ENCODE data around the gene CHRM5.

Gene CHRM5, protein sequence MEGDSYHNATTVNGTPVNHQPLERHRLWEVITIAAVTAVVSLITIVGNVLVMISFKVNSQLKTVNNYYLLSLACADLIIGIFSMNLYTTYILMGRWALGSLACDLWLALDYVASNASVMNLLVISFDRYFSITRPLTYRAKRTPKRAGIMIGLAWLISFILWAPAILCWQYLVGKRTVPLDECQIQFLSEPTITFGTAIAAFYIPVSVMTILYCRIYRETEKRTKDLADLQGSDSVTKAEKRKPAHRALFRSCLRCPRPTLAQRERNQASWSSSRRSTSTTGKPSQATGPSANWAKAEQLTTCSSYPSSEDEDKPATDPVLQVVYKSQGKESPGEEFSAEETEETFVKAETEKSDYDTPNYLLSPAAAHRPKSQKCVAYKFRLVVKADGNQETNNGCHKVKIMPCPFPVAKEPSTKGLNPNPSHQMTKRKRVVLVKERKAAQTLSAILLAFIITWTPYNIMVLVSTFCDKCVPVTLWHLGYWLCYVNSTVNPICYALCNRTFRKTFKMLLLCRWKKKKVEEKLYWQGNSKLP

DNA sequence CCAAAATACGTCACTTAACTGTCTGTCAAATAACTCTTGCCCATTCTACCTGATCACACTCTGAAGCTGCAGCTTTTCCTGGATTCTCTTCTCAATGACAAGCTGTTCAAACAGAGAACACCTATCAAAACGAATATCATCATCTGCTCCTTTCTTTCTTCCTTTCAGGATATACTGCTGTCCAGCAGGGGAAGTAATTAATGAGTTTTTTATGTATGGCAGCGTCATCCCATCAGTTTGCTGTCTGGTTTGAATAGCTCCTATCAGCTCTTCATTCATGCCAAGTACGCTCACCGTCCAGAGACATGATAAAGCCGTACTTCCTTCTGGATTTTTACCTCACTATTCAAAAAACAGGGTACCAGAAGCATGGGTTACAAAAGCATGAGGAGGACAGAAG, at the start of gene CHRM5:
CHRM5 (plus strand) TSS at position 274 of the 400 bp plus-strand sequence. CDS start 94,221 bp downstream, outside the sequence.
- no peak for DNase-seq

DNA sequence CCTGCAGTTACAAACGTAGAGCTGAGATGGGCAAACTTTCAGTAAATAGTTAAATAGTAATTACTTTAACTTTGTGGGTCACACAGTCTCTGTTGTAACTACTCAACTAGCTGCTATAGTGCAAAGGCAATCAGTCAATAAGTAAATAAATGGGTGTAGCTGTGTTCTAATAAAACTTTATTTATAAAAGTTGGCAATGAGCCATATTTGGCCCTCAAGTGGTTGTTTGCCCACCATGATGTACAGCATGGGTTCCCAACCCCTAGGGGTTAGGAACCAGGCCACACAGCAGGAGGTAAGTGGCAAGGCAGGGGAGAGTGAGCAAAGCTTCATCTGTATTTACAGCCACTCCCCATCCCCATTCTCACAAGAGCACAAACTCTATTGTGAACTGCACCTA, 44.9 kb upstream of the CHRM5 start:
- no peak for DNase-seq

DNA sequence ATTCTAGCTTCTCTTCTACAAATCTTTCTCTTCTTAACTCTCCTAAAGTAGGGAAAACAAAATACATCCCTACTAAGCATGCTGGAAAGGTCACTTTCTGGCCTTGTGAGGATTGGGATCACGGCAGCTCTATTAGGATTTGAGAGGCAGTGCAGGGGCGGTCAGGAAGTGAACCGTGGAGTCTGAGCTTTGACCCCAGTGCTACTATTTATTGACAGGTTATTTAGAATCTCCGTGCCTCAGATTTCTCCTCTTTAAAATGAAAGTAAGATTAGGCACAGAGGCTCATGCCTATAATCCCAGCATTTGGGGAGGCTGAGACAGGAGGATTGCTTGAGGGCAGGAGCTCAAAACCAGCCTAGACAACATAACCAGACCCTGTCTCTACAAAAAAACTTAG, 42.0 kb upstream of the CHRM5 start:
- DNase-seq, result no peak

DNA sequence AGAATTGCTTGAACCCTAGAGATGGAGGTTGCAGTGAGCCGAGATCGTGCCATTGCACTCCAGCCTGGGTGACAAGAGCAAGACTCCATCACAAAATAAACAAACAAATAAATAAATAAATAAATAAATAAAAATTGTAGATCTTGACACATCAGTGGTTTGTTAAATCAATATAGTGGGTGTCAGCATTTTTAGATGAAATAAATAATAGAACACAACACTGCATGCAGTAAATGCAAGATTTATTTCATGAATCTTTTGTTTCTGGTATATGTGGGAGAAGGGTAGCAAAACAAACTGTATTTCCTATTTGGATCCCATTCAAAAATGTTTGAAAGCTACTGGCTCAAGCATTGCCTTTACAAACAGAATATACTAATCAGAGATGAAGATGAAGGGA, 35.6 kb upstream of the CHRM5 start:
- DNase-seq, result no peak

DNA sequence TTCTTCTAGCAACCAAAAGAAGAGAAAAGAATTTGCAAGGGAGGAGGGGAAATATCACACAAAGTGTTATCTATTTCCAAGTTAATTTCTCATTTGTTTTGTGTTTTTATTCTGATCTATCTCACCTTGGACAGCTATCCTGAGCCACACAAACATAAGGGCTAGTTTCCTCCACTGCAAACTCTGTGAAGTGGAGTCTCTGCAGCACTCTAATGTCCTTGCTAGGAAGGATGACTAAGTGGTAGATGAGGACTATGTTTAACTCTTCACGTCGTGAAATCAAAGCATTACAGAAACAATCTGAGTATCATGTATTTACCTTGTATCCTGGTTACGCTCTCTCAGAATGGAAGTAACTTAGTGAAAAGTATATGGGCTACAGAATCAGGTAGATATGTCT, 33.9 kb upstream of the CHRM5 start:
- no peak for DNase-seq

DNA sequence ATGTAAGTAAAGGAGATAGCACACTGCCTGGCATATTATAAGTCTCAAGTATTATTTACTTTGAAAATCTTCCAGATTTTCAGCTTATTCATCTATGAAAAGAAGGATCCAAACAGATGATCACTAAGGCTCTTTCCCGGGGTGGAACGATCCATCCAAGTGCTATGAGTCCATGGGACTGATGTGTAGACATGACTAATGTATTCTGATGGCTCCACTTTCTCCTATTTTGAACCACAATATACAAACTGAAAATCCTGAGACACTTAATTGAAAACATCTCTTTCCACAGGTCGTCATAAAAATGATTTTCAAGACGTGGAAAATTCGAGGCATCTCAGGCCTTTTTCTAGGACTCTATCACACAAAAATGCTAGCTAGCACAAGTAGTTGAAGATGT, 33.4 kb upstream of the CHRM5 start:
- DNase-seq, result no peak

DNA sequence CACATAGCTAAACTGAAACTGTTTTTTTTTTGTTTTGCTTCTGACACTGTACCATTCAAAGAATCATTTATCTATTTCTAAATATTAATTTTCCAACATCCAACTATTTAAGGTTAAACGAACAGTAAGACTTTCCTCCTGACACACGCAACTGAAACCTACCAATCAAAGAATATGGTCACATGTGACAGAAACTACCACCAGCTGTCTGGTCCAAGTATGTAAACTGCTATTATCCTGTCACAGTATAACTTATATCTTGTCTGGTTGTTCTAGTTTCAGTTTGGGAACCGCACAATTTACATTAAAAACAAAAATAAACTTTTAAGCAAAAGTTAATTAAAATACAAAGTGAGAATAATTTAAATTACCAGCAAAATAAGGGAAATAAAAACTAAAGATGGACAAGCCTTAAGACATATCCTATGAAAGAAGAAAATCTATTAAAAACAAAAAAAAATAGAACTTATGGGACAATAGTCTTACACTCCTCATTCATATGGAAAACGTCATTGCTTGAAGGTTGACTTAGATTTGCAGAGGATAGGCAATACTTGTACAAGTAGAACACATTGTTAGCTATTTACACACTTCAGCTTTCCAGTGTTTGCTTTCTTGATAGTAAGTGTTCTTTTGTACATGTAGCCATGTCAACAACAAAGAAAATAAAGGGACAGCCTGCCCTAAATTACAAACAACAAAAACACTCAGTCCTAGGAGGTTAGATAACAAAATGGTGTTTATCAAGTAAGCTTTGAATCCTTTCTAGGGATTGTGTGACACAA, 26.8 kb upstream of the CHRM5 start:
- DNase-seq, result no peak

DNA sequence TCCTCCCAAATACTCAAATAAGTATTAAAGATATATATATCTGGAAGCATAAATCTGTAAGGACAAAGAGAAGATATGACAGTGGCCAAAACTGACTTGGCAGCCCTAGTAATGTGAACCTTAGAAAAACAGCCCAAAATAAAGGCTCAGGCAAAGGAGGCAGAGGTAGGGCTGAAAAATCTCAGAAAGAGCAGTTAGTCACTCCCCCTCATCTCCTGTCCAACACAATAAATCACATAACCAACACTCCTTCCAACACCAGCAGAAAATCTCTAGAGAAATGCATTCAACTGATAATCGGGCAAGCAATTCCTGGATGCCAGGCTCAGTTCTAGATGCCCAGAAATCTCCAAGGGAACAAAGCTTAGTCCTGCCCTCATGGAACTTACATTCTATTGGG, 22.1 kb upstream of the CHRM5 start:
- DNase-seq, result peak; percentile 21

DNA sequence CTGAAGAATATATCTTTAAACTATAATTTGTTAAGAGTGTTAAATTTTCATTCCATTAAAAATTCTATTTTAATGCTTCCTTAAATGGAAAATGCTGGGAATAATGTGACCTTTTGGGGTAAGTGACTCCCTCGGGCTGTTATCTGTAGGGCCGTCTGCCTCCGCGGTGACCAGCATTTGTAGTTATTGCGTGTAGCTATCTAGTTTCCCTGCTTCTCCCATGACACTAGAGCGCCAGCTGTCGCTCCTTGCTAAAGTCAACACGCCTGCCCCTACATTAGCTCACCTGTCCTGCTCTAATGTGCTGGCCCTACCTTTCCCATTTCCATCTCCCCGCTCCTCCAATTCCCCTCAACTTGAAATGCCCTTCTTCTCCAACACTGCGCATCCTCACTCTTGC, 12.4 kb upstream of the CHRM5 start:
- DNase-seq, result no peak

DNA sequence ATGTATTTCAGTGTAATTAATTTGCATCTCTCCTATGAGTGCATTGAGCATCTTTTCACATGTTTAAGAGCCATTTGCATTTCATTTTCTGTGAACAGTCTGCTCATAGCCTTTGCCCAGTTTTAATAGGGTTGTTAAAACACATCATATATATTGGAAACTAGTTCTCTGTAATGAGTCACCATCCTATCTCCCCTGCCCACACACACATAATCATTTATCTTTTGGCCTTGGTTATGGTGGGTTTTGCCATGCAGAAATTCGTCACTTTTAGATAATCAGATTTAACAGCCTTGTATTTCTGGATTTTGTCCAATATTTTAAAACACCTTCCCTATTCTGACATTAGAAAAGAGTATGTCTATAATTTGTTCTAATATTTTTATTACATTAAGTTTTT, 11.9 kb upstream of the CHRM5 start:
- no peak for DNase-seq

DNA sequence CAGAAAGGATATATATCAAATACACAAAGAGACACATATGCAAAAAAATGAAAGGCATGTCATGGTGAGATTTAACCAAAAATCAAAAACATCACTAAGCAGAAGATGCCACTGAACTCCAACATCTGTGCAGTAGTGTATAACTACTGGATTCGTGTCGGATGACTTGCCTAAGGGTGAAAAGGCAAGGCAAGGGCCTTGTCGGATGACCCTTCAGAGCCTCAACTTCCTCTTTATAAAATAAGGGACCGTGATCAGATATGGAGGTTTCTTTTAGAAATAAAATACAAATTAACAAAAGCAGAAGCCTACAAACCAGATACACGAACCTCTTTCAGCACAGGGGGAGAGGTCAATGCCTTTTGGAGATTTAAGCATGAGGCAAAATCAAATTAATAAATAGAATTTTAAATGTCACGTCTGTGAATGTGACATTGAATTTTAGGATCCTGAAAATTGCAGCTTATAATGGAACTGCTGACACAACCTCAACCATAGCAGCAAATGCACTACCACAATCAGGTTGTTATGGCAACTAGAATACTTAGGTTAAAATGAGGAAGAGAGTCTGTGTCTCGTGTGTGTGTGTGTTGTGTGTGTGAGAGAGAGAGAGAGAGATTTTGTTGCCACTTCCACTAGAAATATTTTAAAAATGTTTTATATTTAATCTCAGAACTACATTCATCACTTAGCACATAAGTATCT, 8.3 kb upstream of the CHRM5 start:
- DNase-seq, result no peak

DNA sequence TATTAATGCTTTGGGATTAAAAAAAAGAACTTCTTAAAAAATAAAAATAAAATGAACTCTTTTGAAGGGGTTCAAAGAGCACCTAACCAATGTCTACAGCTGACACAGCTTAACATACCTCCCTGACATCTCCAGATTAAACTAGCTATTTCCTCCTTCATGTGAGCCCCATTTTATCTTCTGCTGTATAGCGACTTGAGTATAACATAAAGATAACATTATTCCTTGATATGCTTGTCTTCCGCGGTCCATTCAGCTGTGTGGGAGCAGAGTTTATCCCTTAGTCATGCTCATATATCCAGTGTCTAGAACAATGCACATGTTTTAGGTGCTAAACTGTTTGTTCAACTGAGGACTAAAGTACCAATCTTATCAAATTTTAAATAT, 7.8 kb upstream of the CHRM5 start:
- DNase-seq, result no peak

DNA sequence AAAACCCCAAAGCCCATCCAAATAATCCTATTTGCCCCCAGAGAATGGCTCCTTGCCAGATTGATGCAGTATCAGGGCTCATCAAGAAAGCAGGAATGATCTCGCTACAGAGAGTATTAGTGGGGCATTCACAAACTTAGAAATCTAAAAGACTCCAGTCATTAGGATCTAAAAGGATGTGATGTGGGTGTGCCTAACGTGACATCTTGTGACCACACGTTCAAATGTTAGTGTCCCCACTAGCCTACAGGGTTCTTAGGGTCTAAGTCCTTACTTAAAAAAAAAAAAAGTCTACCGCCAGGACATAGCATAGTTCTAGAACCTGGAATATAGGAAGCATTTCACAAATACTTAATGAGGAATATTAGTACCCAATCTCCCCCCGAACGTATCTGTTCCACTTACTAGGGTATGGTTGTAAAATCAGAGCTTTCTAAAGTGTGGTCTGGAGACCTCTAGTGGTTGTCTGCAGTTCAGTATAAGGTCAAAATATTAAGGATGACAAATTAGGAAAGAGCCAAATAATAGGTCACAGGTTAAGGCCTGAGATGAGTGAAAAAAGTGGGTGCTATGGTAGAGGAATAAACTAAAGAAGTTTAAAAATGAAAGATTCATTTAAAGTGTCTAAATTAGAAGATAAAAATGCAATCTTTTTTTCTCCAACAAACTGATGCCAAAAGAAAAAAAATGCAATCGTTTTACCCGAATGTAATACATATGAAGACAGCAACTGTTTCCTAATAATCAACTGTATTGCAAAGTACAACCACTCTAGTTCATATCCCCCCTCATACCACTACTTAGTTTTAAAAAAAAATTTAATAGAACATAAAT, 4.2 kb upstream of the CHRM5 start:
- DNase-seq, result peak; percentile 2

DNA sequence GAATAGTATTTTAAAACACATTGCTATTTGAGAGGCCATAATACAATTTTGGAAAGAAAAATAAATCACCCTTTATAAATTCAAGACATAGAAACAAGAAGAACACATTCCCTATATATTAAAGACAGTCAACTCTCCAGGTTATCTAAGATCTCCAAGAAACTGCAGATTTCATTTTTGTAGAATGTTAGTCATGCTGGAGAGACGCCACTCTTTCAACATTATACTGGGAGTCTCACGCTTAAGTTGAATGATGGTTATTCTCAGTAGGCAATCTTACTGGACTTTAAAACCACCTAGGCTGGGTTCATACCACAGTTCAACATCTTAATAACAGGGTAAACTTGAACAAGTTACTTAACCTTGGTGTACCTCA, 3.6 kb upstream of the CHRM5 start:
- DNase-seq, result no peak

DNA sequence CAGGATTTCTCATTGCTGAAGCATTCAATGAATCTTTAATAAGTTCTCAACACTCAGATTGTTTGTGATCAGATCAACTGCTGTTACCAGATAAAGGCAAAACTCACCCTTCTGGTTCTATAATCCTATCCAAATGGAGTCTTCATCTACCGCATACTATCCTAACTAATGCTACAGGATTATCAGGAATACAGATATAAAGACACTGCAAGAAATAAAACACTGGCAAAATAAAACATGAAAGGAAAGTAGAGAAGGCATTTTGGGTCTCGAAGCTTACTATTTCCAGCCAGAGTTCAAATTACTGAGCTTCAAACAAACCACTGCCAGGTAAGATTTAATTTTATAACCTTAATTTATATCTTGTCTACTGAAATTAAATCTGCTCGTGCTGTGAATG, 524 bp downstream of the CHRM5 start:
- no peak for DNase-seq

DNA sequence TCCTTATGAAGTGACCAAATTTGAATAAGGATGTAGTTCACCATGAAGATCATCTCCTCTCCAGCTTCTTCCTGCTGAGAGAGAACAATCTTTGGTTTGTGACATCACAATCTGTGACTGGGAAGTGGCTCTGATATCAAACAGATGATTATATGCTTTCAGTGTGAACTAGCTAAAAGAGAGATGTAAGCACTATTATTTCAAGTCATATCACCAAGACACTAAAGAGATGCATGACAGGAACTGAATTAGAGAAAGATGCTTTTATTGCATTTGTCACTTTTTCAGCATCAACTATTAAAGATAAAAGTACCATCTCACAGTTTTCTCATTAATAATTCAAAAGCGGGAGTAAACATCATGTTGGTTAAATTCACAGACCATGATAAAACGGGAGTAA, 3.5 kb downstream of the CHRM5 start:
- no peak for DNase-seq

DNA sequence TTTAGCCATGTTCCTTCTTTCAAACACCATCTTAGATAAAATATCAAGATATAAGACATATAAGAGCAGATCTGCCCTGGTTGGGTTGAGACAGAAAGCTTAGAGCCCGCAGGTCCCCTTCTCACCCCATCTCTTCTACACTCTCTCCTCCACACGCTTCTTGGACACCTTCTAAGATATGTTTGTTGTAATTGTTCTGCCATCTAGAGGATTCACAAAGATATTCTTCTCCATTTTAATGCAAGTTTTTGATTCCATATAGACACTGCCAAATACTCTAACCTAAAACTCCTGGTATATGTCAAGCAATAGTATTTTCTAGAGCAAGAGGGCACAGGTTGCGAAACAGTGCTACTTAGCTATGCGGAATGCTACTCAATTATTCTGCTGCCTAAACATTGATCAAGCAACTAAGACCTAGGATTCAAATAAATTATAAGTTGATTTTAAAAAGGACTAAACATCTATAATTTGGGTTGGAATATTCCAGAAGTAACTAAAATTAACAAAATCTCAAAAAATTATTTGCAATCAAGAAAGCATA, 6.8 kb downstream of the CHRM5 start:
- DNase-seq, result no peak

DNA sequence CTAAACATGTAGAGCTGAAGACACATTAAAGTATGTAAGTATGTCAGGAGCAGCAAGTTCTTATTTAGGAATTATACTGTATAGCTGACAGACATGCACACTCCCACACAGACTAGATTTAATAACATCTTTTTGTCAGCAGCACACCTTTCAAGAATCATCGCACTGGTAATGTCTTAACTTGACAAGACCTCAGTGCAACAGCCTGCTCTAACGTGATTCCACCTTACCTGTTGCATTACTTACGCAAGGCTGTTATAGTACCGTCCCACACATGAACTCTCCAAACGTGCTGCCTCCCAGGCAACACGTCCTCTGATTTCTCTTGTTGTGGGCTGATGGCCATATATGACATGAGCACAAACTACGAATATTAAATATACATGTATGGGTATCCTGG, 11.9 kb downstream of the CHRM5 start:
- DNase-seq, result no peak

DNA sequence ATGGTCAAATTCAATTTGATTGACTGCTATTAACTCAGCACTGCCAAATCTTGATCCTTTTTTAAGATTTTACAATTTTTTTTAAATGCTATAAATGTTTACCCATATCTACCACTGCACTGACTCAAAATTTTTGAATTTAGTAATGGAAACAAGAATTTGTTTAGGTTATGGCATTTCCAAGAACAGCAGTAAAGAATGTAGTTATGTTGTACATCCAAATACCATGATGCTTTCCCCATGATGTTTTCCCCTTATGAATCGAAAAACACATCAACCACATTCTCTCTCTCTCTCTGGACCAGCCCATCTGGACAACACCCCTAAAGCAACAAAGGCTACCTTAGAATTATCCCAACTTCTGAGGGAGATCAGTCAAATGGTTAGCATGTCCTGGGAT, 14.2 kb downstream of the CHRM5 start:
- DNase-seq, result no peak

DNA sequence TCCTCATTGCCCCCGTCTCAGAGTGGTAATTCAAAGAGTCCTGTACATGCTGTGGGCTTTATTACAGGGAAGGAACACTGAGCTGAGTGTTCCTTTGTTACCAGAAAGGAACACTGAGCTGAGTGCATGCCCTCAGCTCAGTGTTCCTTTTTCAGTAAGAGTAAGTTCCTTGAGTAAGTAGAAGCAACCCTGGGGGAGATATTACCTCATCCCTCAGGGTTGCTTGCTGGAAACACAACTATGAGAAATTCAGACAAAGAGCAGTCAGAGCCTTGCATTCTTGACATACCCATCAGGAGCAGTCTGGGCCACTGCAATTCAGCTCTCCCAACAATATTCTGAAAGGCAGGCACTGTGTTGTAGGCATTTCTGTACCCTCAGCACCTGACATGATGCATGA, 17.0 kb downstream of the CHRM5 start:
- peak; percentile 65 for DNase-seq

DNA sequence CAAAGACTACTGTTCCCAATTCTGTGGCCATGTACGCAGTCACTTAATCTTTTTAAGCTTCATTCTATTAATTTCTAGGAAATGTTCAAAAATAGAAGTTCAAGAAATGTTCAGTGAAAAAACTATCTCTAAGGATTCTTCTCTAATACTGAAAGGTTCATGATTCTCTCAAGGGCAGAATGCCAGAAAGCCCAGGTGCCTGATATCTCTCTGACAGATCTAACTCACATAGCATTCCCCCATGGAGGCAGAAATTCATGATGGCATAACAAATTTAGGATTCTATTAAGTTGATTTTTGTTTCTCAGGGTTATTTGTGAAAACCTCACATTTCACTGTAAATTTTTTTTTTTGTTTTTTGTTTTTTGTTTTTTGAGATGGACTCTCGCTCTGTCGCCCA, 17.5 kb downstream of the CHRM5 start:
- no peak for DNase-seq

DNA sequence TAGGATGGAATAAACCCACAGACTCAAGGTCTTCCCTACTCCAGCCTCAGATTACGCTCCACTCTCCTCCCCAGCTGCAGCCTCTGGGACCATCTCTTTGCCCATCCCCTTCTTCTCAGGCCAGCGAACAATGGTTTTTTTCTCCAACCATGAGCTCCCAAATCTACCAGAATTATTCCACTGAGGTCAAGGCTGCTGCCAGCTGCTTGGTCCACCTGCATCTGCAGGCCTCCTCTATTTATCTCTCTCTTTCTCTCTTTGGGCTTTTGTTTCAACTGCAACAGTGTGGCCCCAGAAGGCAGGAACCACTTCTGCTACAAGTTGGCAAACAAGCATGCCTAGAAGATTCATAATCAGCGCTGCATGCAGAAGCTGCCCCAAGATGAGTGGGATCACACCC, 19.1 kb downstream of the CHRM5 start:
- DNase-seq, result no peak
